GM18505 (cell line): ENCODE measurements around the gene STK24.

Experiments used
- ATAC-seq: cut with Tn5 transposase; IDR thresholded peaks from one replicate; pipeline ENCODE4 v1.9.1; 2021; ENCODE audit not compliant: unreplicated experiment
- POLR2A ChIP-seq: IDR thresholded peaks from 4 replicates; pipeline ENCODE4 v1.6.1; 2011; ENCODE audit warnings: borderline replicate concordance; ENCODE audit not compliant: insufficient read depth, insufficient read length; ENCODE audit errors: extremely low read depth

Gene STK24

GRCh38 chr13:98496479-98496791, 80.5 kb downstream of the STK24 start:
- ATAC-seq = no peak
- TF ChIP-seq POLR2A = no peak

GRCh38 chr13:98495627-98496478, 81.1 kb downstream of the STK24 start:
- no peak for TF ChIP-seq POLR2A
- ATAC-seq = no peak

- ATAC-seq = no peak
- no peak for TF ChIP-seq POLR2A
Measured at GRCh38 chr13:98494769-98495168, 82.1 kb downstream of the STK24 start.

GRCh38 chr13:98493042-98493712, 83.7 kb downstream of the STK24 start:
- no peak for TF ChIP-seq POLR2A
- ATAC-seq = no peak

GRCh38 chr13:98492335-98493041, 84.4 kb downstream of the STK24 start:
- ATAC-seq = no peak
- no peak for TF ChIP-seq POLR2A

GRCh38 chr13:98490866-98491265, 86.0 kb downstream of the STK24 start:
- ATAC-seq = no peak

GRCh38 chr13:98490195-98490836, 86.6 kb downstream of the STK24 start:
- TF ChIP-seq POLR2A = no peak
- ATAC-seq = no peak

More at GRCh38 chr13:98490866-98491265, 86.0 kb downstream of the STK24 start:
- TF ChIP-seq POLR2A = no peak

GRCh38 chr13:98489446-98490194, 87.3 kb downstream of the STK24 start:
- ATAC-seq = no peak
- TF ChIP-seq POLR2A = no peak

GRCh38 chr13:98488736-98489135, 88.2 kb downstream of the STK24 start:
- ATAC-seq = no peak
- TF ChIP-seq POLR2A = no peak

GRCh38 chr13:98487522-98487921, 89.4 kb downstream of the STK24 start:
- peak; percentile 43 for ATAC-seq
- no peak for TF ChIP-seq POLR2A

GRCh38 chr13:98487016-98487415, 89.9 kb downstream of the STK24 start:
- ATAC-seq = no peak
- TF ChIP-seq POLR2A = no peak

GRCh38 chr13:98486412-98486811, 90.5 kb downstream of the STK24 start:
- no peak for TF ChIP-seq POLR2A
- no peak for ATAC-seq

- no peak for TF ChIP-seq POLR2A
- no peak for ATAC-seq
Measured at GRCh38 chr13:98485561-98485960, 91.3 kb downstream of the STK24 start.
